Activated CD8-positive, alpha-beta memory T cell treated with anti-CD3 and anti-CD28 coated beads, Interleukin-2, amount 50 U/mL, for 1 hour (primary cell): ENCODE data around the gene SPSB2.
"Not testable (repeated sequence)": the region's sequence is repeated elsewhere in the genome, so short reads cannot be mapped to it uniquely, and the experiment has no call there.

Experiments
- DNase-seq: peaks from one replicate; pipeline ENCODE4 v3.0.0-alpha.2; 2020; ENCODE audit errors: extremely low read depth

The SPSB2 gene

GRCh38 chr12:6871052-6871957 is 1.8 kb downstream of the SPSB2 start:
- DNase-seq: no peak

GRCh38 chr12:6870304-6870703 is 2.8 kb downstream of the SPSB2 start:
- DNase-seq: not testable (repeated sequence)

GRCh38 chr12:6869049-6870021 is 3.8 kb downstream of the SPSB2 start:
- peak; percentile 56 for DNase-seq

- DNase-seq: no peak
Measured at GRCh38 chr12:6868211-6869048, 4.7 kb downstream of the SPSB2 start.

- DNase-seq: peak; percentile 51
Measured at GRCh38 chr12:6867413-6868210, 5.5 kb downstream of the SPSB2 start, which contains the start of gene TPI1. Gene TPI1 (plus strand): TSS chr12:6867531. CDS start chr12:6867567, 36 bp downstream.

- DNase-seq: no peak
Measured at GRCh38 chr12:6866920-6867412, 6.1 kb downstream of the SPSB2 start.

- no peak for DNase-seq
Measured at GRCh38 chr12:6866163-6866919, 6.8 kb downstream of the SPSB2 start.

GRCh38 chr12:6865307-6865706 is 7.8 kb downstream of the SPSB2 start:
- not testable (repeated sequence) for DNase-seq

- no peak for DNase-seq
Measured at GRCh38 chr12:6863586-6864321, 9.3 kb downstream of the SPSB2 start.

GRCh38 chr12:6863033-6863432 is 10.1 kb downstream of the SPSB2 start:
- DNase-seq: no peak

GRCh38 chr12:6861391-6861790 is 11.7 kb downstream of the SPSB2 start:
- DNase-seq: no peak

- DNase-seq: no peak
Measured at GRCh38 chr12:6860942-6861341, 12.2 kb downstream of the SPSB2 start.

- no peak for DNase-seq
Measured at GRCh38 chr12:6860116-6860515, 13.0 kb downstream of the SPSB2 start.

- no peak for DNase-seq
Measured at GRCh38 chr12:6858799-6859198, 14.3 kb downstream of the SPSB2 start.

GRCh38 chr12:6855322-6855721 is 17.8 kb downstream of the SPSB2 start:
- no peak for DNase-seq

GRCh38 chr12:6854036-6854435 is 19.1 kb downstream of the SPSB2 start:
- no peak for DNase-seq

- no peak for DNase-seq
Measured at GRCh38 chr12:6853626-6854025, 19.5 kb downstream of the SPSB2 start.

- DNase-seq: no peak
Measured at GRCh38 chr12:6852651-6853354, 20.3 kb downstream of the SPSB2 start.
